HUES6 (cell line): ENCODE data around the gene MBNL1.

Experiments
- H3K27ac ChIP-seq: 2 replicates; pipeline ENCODE4 v1.7.0; 2013; ENCODE audit warnings: low read depth, mild to moderate bottlenecking, low read length, inconsistent platforms
- H3K27me3 ChIP-seq: 2 replicates; pipeline ENCODE4 v1.6.1; 2013; ENCODE audit warnings: low read length; ENCODE audit not compliant: control insufficient read depth, insufficient read depth
- H3K36me3 ChIP-seq: 2 replicates; pipeline ENCODE4 v1.6.1; 2013; ENCODE audit warnings: low read length; ENCODE audit not compliant: control insufficient read depth, insufficient read depth
- H3K4me1 ChIP-seq: 2 replicates; pipeline ENCODE4 v1.6.1; 2013; ENCODE audit warnings: low read length; ENCODE audit not compliant: control insufficient read depth, insufficient read depth
- H3K4me3 ChIP-seq: 2 replicates; pipeline ENCODE4 v1.5.1; 2013; ENCODE audit warnings: low read depth, low read length
- H3K9ac ChIP-seq: one replicate; pipeline ENCODE4 v1.6.1; 2013; ENCODE audit warnings: mild to moderate bottlenecking, low read length
- H3K9me3 ChIP-seq: 2 replicates; pipeline ENCODE4 v1.6.1; 2013; ENCODE audit warnings: low read depth, low read length; ENCODE audit not compliant: control insufficient read depth, insufficient read depth

Gene MBNL1

GRCh38 chr3:152253514-152253913 is 15.2 kb upstream of the MBNL1 start:
- Histone ChIP-seq H3K27ac (no peak overlapping the region), H3K27me3 (peaks cover 34% of the 10 kb centered on the region; the same call in 1 of the 2 replicates), H3K4me1 (no peaks in the 10 kb centered on the region; the same call in 1 of the 2 replicates), H3K9ac (no peak overlapping the region), H3K9me3 (no peaks in the 10 kb centered on the region), H3K4me3 (no peak overlapping the region), H3K36me3 (no peaks in the 10 kb centered on the region)

DNA sequence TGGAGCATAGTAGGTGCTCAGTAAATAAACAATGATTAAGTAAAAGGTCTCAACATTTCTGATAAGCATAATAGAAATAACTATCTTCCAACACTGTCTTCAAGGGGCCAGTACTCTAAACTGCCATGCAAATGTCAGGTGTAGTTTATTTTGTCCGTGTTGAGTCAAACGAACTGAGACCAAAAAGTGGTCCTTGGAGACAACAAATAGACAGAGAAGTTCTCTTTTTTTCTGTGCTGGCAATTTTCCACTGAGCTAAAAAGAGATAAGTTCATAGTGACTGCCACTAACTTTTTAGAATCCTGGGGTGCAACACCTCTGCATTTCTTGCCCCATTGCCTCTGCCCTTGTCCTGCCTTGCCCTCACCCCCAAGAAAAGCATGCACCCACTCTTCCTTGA is 14.7 kb upstream of the MBNL1 start:
- H3K27me3 ChIP-seq = peaks cover 39% of the 10 kb centered on the region; the same call in 1 of the 2 replicates
- H3K9ac ChIP-seq = no peak overlapping the region
- H3K27ac ChIP-seq = no peak overlapping the region
- no peaks in the 10 kb centered on the region for H3K36me3 ChIP-seq
- no peak overlapping the region for H3K4me3 ChIP-seq
- no peaks in the 10 kb centered on the region; the same call in 1 of the 2 replicates for H3K4me1 ChIP-seq
- H3K9me3 ChIP-seq = no peaks in the 10 kb centered on the region

- Histone ChIP-seq H3K36me3 (no peaks in the 10 kb centered on the region), H3K9ac (no peak overlapping the region), H3K9me3 (no peaks in the 10 kb centered on the region), H3K4me1 (no peaks in the 10 kb centered on the region; the same call in 1 of the 2 replicates), H3K4me3 (no peak overlapping the region), H3K27me3 (peaks cover 52% of the 10 kb centered on the region), H3K27ac (no peak overlapping the region)
Observed at GRCh38 chr3:152255290-152255689, 13.4 kb upstream of the MBNL1 start.

DNA sequence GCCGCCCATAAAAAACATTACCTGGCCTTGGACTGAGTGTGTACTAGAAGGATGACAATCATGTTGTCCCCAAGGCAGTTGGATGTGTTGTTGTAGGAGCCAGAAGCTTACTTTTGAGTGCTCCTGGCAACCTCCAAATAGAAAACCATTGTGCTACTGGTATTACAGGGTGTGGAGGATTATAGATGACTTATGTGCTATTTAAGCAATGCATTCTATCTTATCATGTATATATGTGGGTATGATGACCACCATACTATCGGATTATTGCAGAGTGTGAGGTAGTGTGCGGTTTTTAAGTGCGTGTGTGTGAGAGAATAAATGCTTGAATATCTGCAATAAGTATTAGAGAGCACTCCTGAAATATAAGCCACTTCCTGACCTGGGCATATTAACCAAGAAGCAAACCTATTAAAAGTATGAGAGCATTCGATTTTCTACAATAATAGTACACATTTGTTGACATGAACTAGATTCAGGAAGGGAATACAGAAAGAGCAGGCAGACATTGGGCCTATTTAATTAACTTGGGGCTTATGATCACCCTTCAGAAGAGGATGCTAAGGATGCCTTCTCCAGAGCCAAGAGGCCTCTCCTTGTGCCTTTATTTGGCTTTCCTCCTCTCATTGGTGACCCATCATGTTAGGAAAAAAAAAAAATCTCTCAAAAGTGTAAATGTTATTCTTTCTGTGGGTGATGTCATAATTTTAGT is 11.7 kb upstream of the MBNL1 start:
- Histone ChIP-seq H3K36me3 (no peaks in the 10 kb centered on the region), H3K9ac (no peak overlapping the region), H3K27ac (no peak overlapping the region), H3K27me3 (peaks cover 65% of the 10 kb centered on the region), H3K4me3 (no peak overlapping the region), H3K9me3 (no peaks in the 10 kb centered on the region), H3K4me1 (peaks cover 2% of the 10 kb centered on the region; the same call in 1 of the 2 replicates)

GRCh38 chr3:152257563-152258035 is 11.1 kb upstream of the MBNL1 start:
- H3K4me1 ChIP-seq = peaks cover 2% of the 10 kb centered on the region; the same call in 1 of the 2 replicates
- no peak overlapping the region for H3K4me3 ChIP-seq
- H3K27me3 ChIP-seq = peaks cover 71% of the 10 kb centered on the region
- no peak overlapping the region for H3K9ac ChIP-seq
- no peaks in the 10 kb centered on the region for H3K9me3 ChIP-seq
- H3K27ac ChIP-seq = no peak overlapping the region
- H3K36me3 ChIP-seq = no peaks in the 10 kb centered on the region

GRCh38 chr3:152258448-152259393 is 10.0 kb upstream of the MBNL1 start:
- Histone ChIP-seq H3K36me3 (no peaks in the 10 kb centered on the region), H3K9ac (no peak overlapping the region), H3K4me3 (no peak overlapping the region), H3K27ac (no peak overlapping the region), H3K27me3 (peaks cover 83% of the 10 kb centered on the region), H3K9me3 (no peaks in the 10 kb centered on the region), H3K4me1 (peaks cover 2% of the 10 kb centered on the region; the same call in 1 of the 2 replicates)

DNA sequence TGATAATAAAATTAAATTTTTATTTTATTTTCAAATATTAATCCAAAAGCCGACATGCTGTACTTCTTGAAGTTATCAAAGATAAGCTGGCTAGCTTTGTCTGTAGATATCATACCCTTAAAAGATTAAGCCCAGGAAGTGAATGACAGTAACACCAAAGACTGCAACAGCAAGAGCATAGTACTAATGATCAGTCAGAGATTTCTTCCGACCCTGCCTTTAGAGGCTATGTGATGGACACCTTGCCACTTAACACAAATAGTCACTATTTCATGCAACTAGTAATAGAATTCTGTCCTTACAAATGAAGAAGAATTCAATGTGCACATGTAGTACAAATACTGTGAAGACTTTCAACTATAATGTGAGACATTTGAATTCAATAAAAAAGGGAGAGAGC is 9.3 kb upstream of the MBNL1 start:
- Histone ChIP-seq H3K9ac (no peak overlapping the region), H3K27ac (no peak overlapping the region), H3K9me3 (no peaks in the 10 kb centered on the region), H3K27me3 (peaks cover 85% of the 10 kb centered on the region), H3K36me3 (no peaks in the 10 kb centered on the region), H3K4me1 (peaks cover 2% of the 10 kb centered on the region; the same call in 1 of the 2 replicates), H3K4me3 (no peak overlapping the region)

DNA sequence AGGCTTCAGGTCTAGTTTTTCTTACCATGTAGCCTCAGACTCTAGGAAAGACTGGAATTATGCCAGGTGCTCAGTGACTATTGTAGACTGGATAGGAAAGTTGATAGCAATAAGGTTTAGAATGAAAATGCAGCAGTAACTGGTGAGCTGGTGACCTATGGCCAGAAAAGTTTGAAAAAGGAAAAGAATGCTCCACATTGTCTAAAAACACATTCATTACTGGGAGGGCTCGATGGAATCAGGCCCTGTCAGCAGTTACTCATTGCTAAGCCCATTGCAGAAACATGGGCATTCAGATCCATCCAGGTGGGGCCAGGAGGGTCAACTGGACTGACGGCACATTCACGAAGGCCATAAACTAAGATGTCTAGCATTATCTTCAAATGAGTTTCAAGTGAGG is 8.7 kb upstream of the MBNL1 start:
- H3K27ac ChIP-seq = no peak overlapping the region
- H3K9ac ChIP-seq = no peak overlapping the region
- H3K36me3 ChIP-seq = no peaks in the 10 kb centered on the region
- H3K9me3 ChIP-seq = no peaks in the 10 kb centered on the region
- peaks cover 87% of the 10 kb centered on the region for H3K27me3 ChIP-seq
- peaks cover 2% of the 10 kb centered on the region; the same call in 1 of the 2 replicates for H3K4me1 ChIP-seq
- H3K4me3 ChIP-seq = no peak overlapping the region

- H3K9me3 ChIP-seq = no peaks in the 10 kb centered on the region
- H3K27me3 ChIP-seq = peaks cover 88% of the 10 kb centered on the region
- no peak overlapping the region for H3K4me3 ChIP-seq
- no peaks in the 10 kb centered on the region for H3K36me3 ChIP-seq
- no peak overlapping the region for H3K9ac ChIP-seq
- H3K27ac ChIP-seq = no peak overlapping the region
- peaks cover 2% of the 10 kb centered on the region; the same call in 1 of the 2 replicates for H3K4me1 ChIP-seq
Observed at GRCh38 chr3:152260529-152260928, 8.2 kb upstream of the MBNL1 start.

- no peaks in the 10 kb centered on the region for H3K36me3 ChIP-seq
- peaks cover 4% of the 10 kb centered on the region; the same call in 1 of the 2 replicates for H3K4me1 ChIP-seq
Observed at GRCh38 chr3:152261329-152261728, 7.4 kb upstream of the MBNL1 start.

GRCh38 chr3:152263711-152264110 is 5.0 kb upstream of the MBNL1 start:
- Histone ChIP-seq H3K4me3 (no peak overlapping the region), H3K4me1 (peaks cover 19% of the 10 kb centered on the region; the same call in 1 of the 2 replicates)

More at GRCh38 chr3:152261329-152261728, 7.4 kb upstream of the MBNL1 start:
- Histone ChIP-seq H3K9me3 (no peaks in the 10 kb centered on the region), H3K9ac (no peak overlapping the region), H3K27ac (no peak overlapping the region), H3K27me3 (peaks cover 88% of the 10 kb centered on the region), H3K4me3 (no peak overlapping the region)

More at GRCh38 chr3:152263711-152264110, 5.0 kb upstream of the MBNL1 start:
- H3K9ac ChIP-seq = no peak overlapping the region
- no peaks in the 10 kb centered on the region for H3K36me3 ChIP-seq
- no peak overlapping the region for H3K27ac ChIP-seq
- no peaks in the 10 kb centered on the region for H3K9me3 ChIP-seq
- peaks cover 89% of the 10 kb centered on the region for H3K27me3 ChIP-seq
